Fibroblast of pulmonary artery (primary cell): ENCODE results near the gene CHDH.

Experiments used
- DNase-seq: peaks from one replicate; pipeline ENCODE4 v3.0.0-alpha.2; 2010; ENCODE audit warnings: low read depth
- H3K4me3 ChIP-seq: replicated peaks from 2 replicates; pipeline ENCODE4 v1.5.1; 2011; ENCODE audit warnings: low read depth, mild to moderate bottlenecking, control low read depth, low read length, moderate library complexity
- TF ChIP-seq, protein P1 (sequence below): IDR thresholded peaks from 2 replicates; pipeline ENCODE4 v1.5.1; 2011; ENCODE audit warnings: mild to moderate bottlenecking, control low read depth, low read length, inconsistent platforms; ENCODE audit errors: missing control alignments

CHDH gene

DNA sequence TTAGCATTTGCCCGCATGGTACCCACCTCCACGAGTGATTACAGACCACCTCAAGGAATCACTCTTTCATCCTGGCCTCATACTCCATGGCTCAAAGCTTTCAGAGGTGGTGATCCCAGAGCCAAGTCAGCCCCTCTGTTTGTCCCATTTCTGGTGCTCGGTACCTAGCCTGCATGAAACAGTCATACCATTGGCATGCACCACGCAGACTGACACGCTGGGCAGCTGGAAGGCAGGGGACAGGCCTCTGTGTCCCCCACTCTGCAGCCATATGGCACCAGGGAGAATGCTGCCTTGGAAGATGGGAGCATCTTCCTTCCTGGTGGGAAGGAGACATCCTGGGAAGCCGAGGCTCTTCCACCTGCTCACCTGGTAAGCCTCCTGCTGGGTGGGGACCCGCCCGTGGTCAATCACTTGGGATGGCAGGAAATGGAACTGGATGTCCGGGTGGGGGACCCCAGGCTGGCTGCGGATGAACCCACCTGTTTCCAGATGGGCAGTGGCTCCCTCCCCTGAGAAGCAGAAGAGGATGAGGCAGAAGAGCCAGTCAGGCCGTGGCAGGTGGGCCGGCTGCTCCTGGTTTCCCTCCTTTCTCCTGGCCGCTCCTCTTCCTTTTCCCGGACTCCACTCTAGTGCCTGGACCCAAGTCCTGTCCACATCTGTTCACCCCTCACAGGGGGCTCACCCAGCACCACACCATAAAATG lies 26.9 kb downstream of the CHDH start:
- TF ChIP-seq, protein P1, sequence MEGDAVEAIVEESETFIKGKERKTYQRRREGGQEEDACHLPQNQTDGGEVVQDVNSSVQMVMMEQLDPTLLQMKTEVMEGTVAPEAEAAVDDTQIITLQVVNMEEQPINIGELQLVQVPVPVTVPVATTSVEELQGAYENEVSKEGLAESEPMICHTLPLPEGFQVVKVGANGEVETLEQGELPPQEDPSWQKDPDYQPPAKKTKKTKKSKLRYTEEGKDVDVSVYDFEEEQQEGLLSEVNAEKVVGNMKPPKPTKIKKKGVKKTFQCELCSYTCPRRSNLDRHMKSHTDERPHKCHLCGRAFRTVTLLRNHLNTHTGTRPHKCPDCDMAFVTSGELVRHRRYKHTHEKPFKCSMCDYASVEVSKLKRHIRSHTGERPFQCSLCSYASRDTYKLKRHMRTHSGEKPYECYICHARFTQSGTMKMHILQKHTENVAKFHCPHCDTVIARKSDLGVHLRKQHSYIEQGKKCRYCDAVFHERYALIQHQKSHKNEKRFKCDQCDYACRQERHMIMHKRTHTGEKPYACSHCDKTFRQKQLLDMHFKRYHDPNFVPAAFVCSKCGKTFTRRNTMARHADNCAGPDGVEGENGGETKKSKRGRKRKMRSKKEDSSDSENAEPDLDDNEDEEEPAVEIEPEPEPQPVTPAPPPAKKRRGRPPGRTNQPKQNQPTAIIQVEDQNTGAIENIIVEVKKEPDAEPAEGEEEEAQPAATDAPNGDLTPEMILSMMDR = no peak
- no peak for DNase-seq
- no peak overlapping the region for H3K4me3 ChIP-seq

DNA sequence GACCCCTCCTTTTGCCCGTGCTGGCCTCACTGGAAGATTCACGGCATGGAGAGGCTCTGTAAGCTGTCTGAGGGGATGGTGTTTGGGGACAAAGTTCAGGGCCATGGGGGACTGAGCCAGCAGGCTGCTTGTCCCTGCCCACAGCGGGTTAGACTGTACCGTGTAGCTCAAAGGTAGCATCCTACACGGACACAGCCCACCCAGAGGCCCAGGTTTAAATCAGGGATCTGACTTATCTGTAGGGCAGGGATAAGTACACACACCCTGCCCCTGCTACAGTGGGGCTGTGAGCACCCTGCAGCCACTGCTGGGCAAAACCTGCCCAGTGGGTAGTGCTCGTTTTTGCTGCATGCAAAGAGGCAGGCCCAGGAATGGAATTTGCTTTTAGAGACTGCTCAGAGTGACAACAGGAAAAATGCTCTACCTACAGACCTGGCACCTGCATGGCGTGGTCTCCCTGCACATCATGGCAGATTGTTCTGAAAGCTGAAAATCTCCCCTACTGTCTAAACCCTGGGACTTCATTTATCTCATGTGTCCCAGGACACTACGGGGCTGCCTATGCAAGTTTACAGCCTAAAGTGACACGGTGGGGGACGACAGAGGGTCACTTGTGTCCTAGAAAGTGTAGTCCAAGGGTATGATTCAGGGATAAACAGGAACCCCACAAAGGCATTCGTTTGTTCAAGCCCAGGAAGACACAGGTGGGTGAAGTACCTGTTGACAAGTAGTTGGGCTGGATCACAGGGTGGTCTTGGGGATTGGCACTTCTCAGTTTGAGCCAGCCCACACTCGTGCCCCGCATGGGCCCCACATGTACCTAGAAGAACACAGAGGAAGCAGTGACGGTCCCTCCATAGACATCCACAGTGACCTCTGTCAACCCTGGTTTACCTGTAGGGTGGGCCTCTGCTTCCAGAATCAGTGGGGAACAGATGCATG lies 27.7 kb downstream of the CHDH start:
- no peak overlapping the region for H3K4me3 ChIP-seq
- no peak for DNase-seq
- TF ChIP-seq, protein P1 = no peak

DNA sequence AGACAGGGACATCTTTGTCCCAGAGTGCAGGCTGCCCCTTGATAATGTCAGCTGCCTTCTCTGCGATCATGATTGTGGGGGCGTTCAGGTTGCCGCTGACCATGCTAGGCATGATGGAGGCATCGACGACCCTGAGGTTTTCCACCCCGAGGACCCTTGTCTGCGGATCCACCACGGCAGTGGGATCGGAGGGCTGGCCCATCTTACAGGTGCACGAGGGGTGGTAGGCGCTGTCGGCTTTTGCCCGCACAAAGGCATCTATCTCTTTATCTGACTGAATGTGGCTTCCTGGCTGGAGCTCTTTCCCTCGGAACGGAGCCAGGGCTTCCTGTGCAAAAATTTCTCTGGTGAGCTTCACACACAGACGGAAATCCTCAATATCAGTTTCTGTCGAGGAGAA lies 28.4 kb downstream of the CHDH start:
- TF ChIP-seq, protein P1 = no peak
- DNase-seq = no peak
- H3K4me3 ChIP-seq = no peak overlapping the region

DNA sequence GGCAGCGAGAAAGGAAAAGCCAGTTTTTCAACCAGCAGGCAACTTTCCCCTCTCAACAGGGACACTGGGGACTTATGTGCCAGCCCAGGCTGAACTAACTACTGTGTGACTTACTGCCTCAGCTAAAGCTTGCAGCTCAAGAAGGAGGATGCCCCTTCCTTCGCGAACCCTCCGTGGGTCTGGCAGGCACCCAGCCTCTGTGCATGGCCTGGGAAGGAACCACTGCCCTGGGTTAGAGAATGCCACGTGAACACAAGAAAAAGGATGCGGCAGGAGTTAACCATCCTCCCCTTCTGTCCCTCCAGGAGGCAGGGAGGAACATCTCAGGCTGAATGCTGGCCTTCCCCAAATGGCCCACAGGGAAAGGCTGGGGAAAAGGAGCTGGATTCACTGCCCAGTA lies 29.0 kb downstream of the CHDH start:
- no peak overlapping the region for H3K4me3 ChIP-seq
- DNase-seq = no peak
- TF ChIP-seq, protein P1 = no peak

DNA sequence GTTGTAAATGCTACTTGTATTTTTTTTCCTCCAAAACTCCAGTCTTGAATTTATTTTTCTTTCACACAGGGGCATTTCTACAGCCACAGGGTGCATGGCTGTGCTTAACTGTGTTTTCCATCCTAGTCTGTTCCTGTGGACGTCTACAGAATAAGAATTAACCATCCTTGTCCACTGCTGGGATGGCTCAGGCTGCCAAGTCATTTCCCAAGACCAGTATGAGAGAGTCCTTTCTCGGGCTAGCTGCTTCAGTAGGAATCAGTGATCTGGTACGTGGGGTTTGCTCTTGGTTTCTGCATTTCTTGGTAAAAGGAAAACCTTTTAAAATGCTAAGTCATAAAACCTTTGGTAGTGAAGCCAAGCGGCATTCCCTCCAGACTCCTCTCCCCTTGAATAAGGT lies 29.8 kb downstream of the CHDH start:
- DNase-seq = no peak
- no peak overlapping the region for H3K4me3 ChIP-seq
- TF ChIP-seq, protein P1 = no peak

DNA sequence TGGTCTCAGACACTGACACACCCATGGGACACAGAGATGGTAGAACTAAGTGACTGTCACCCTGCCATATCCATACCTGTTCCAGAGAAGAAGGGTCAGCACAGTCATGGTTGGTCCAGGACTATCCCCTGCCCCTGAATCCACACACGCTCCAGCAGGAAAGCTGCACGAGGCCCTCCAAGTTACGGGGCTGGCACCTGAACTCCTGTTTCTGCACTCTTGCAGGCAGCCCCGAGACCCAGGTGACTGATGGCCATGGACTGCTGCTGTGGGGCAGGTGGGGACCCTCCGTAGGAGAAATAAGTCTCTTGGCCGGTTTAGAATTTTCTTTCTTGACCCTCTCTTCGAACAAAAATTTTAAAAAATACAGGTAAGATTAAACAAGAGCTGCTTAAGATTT lies 30.6 kb downstream of the CHDH start:
- no peak for DNase-seq
- H3K4me3 ChIP-seq = no peak overlapping the region
- TF ChIP-seq, protein P1 = no peak
